Measurements from ENCODE around the gene TOLLIP. TPM values are rescaled to one million over a fixed set of nuclear protein-coding genes. Genes with fewer than 3 reads are reported as not detected.

Gene TOLLIP
- total RNA-seq, 2 donors from 2014 or later, result 46.0 to 46.3 TPM

- no peaks in the 10 kb centered on the region for H3K9me3 ChIP-seq
- DNase-seq (ENCODE audit: low spot score), result no peak
- peaks cover 19% of the 10 kb centered on the region for H3K36me3 ChIP-seq
- H3K27me3 ChIP-seq (replicated peaks; ENCODE audit: insufficient read depth), result no peaks in the 10 kb centered on the region
- no peak overlapping the region for H3K4me3 ChIP-seq
- no peak for TF ChIP-seq CTCF (IDR thresholded peaks at IDR 0.05)
- ATAC-seq (ENCODE audit: insufficient number of reproducible peaks, low FRiP score, low read depth), result no peak
- H3K27ac ChIP-seq, result no peak overlapping the region
- peaks cover 18 to 52% of the 10 kb centered on the region in 2 donors for H3K4me1 ChIP-seq (ENCODE audit: control insufficient read depth in 1 of 2, low read depth in 2 of 2)
Measured at GRCh38 chr11:1299621-1300020, 9.8 kb downstream of the TOLLIP start.

GRCh38 chr11:1298695-1299492 lies 10.5 kb downstream of the TOLLIP start:
- no peak for TF ChIP-seq CTCF (IDR thresholded peaks at IDR 0.05)
- no peak overlapping the region for H3K4me3 ChIP-seq
- no peak for ATAC-seq (ENCODE audit: insufficient number of reproducible peaks, low FRiP score, low read depth)

GRCh38 chr11:1297576-1298473 lies 11.6 kb downstream of the TOLLIP start:
- no peak for DNase-seq (ENCODE audit: low spot score)
- H3K27me3 ChIP-seq (replicated peaks; ENCODE audit: insufficient read depth), result no peaks in the 10 kb centered on the region
- TF ChIP-seq CTCF (IDR thresholded peaks at IDR 0.05), result no peak
- no peak for ATAC-seq (ENCODE audit: insufficient number of reproducible peaks, low FRiP score, low read depth)
- H3K4me1 ChIP-seq (ENCODE audit: control insufficient read depth in 1 of 2, low read depth in 2 of 2), result peaks cover 9 to 35% of the 10 kb centered on the region in 2 donors
- H3K4me3 ChIP-seq, result no peak overlapping the region
- peaks cover 29% of the 10 kb centered on the region for H3K36me3 ChIP-seq
- H3K9me3 ChIP-seq, result no peaks in the 10 kb centered on the region
- H3K27ac ChIP-seq, result no peak overlapping the region

More at GRCh38 chr11:1298695-1299492, 10.5 kb downstream of the TOLLIP start:
- Histone ChIP-seq H3K27ac (no peak overlapping the region), H3K27me3 (replicated peaks; ENCODE audit: insufficient read depth) (no peaks in the 10 kb centered on the region), H3K36me3 (peaks cover 19% of the 10 kb centered on the region), H3K9me3 (no peaks in the 10 kb centered on the region), H3K4me1 (ENCODE audit: control insufficient read depth in 1 of 2, low read depth in 2 of 2) (peaks cover 13 to 45% of the 10 kb centered on the region in 2 donors)
- no peak for DNase-seq (ENCODE audit: low spot score)

- H3K36me3 ChIP-seq, result peaks cover 33% of the 10 kb centered on the region
- DNase-seq (ENCODE audit: low spot score) (no peak), ATAC-seq (ENCODE audit: insufficient number of reproducible peaks, low FRiP score, low read depth) (no peak)
- H3K9me3 ChIP-seq, result no peaks in the 10 kb centered on the region
- no peak overlapping the region for H3K27ac ChIP-seq
- H3K4me3 ChIP-seq, result no peak overlapping the region
- no peak for TF ChIP-seq CTCF (IDR thresholded peaks at IDR 0.05)
- H3K4me1 ChIP-seq (ENCODE audit: control insufficient read depth in 1 of 2, low read depth in 2 of 2), result peaks cover 8 to 28% of the 10 kb centered on the region in 2 donors
- H3K27me3 ChIP-seq (replicated peaks; ENCODE audit: insufficient read depth), result no peaks in the 10 kb centered on the region
Measured at GRCh38 chr11:1297011-1297575, 12.3 kb downstream of the TOLLIP start.

- ATAC-seq (ENCODE audit: insufficient number of reproducible peaks, low FRiP score, low read depth), result no peak
- Histone ChIP-seq H3K4me1 (ENCODE audit: control insufficient read depth in 1 of 2, low read depth in 2 of 2) (peaks cover 8 to 27% of the 10 kb centered on the region in 2 donors), H3K36me3 (peaks cover 33% of the 10 kb centered on the region), H3K27me3 (replicated peaks; ENCODE audit: insufficient read depth) (no peaks in the 10 kb centered on the region), H3K4me3 (no peak overlapping the region), H3K9me3 (no peaks in the 10 kb centered on the region), H3K27ac (no peak overlapping the region)
- no peak for DNase-seq (ENCODE audit: low spot score)
- no peak for TF ChIP-seq CTCF (IDR thresholded peaks at IDR 0.05)
Measured at GRCh38 chr11:1296287-1296686, 13.1 kb downstream of the TOLLIP start.
